H9 (cell line): Measurements from ENCODE around the gene MSLN. TPM values are rescaled to one million over a fixed set of nuclear protein-coding genes. Genes with fewer than 3 reads are reported as not detected.

Experiments used
- DNase-seq: peaks from one replicate; pipeline ENCODE4 v3.0.0-alpha.2; 2017
- H2AFZ ChIP-seq: one replicate; pipeline ENCODE4 v1.6.1; 2013; ENCODE audit warnings: mild to moderate bottlenecking, low read length, control low read depth, moderate library complexity
- H2AK5ac ChIP-seq: 2 replicates; pipeline ENCODE4 v1.6.1; 2013; ENCODE audit warnings: low read length, control low read depth, mixed read lengths; ENCODE audit not compliant: insufficient read length
- H2BK120ac ChIP-seq: one replicate; pipeline ENCODE4 v1.6.1; 2013; ENCODE audit warnings: low read depth, mild to moderate bottlenecking, low read length, control low read depth, inconsistent platforms; ENCODE audit not compliant: poor library complexity, severe bottlenecking
- H2BK12ac ChIP-seq: 2 replicates; pipeline ENCODE4 v1.6.1; 2013; ENCODE audit warnings: low read length, control low read depth, mixed read lengths, low read depth; ENCODE audit not compliant: insufficient read length
- H2BK15ac ChIP-seq: 2 replicates; pipeline ENCODE4 v1.6.1; 2013; ENCODE audit warnings: low read depth, low read length, control low read depth
- H2BK20ac ChIP-seq: one replicate; pipeline ENCODE4 v1.6.1; 2013; ENCODE audit warnings: low read depth, mild to moderate bottlenecking, low read length, control low read depth, inconsistent platforms; ENCODE audit not compliant: poor library complexity, severe bottlenecking
- H2BK5ac ChIP-seq: 2 replicates; pipeline ENCODE4 v1.6.1; 2013; ENCODE audit warnings: low read length, control low read depth, mixed read lengths; ENCODE audit not compliant: insufficient read length
- H3K14ac ChIP-seq: 2 replicates; pipeline ENCODE4 v1.6.1; 2013; ENCODE audit warnings: low read length, control low read depth; ENCODE audit not compliant: insufficient read depth
- H3K18ac ChIP-seq: 2 replicates; pipeline ENCODE4 v1.6.1; 2013; ENCODE audit warnings: low read depth, mild to moderate bottlenecking, mixed read lengths, low read length, control low read depth; ENCODE audit not compliant: insufficient read length
- H3K23ac ChIP-seq: 2 replicates; pipeline ENCODE4 v1.6.1; 2013; ENCODE audit warnings: low read length, control low read depth, mixed read lengths, low read depth; ENCODE audit not compliant: insufficient read length
- H3K23me2 ChIP-seq: 2 replicates; pipeline ENCODE4 v1.6.1; 2013; ENCODE audit warnings: low read depth, mild to moderate bottlenecking, mixed read lengths, low read length, control low read depth; ENCODE audit not compliant: insufficient read length, poor library complexity, severe bottlenecking
- H3K27ac ChIP-seq: 2 replicates; pipeline ENCODE4 v1.5.1; 2013; ENCODE audit warnings: low read length, control low read depth, mixed read lengths, low read depth; ENCODE audit not compliant: insufficient read length
- H3K27me3 ChIP-seq: 2 replicates; pipeline ENCODE4 v1.6.1; 2013; ENCODE audit warnings: low read length, control low read depth, inconsistent platforms; ENCODE audit not compliant: insufficient read depth
- H3K4ac ChIP-seq: 2 replicates; pipeline ENCODE4 v1.6.1; 2013; ENCODE audit warnings: low read depth, mild to moderate bottlenecking, control low read depth, inconsistent platforms, low read length, moderate library complexity
- H3K4me1 ChIP-seq: 2 replicates; pipeline ENCODE4 v1.6.1; 2013; ENCODE audit warnings: low read length, control low read depth, inconsistent platforms; ENCODE audit not compliant: insufficient read depth
- H3K4me2 ChIP-seq: 2 replicates; pipeline ENCODE4 v1.6.1; 2013; ENCODE audit warnings: low read length, control low read depth, mixed read lengths; ENCODE audit not compliant: insufficient read length, insufficient read depth
- H3K56ac ChIP-seq: 2 replicates; pipeline ENCODE4 v1.6.1; 2013; ENCODE audit warnings: low read depth, mild to moderate bottlenecking, mixed read lengths, low read length, control low read depth; ENCODE audit not compliant: insufficient read length
- H3K79me1 ChIP-seq: 2 replicates; pipeline ENCODE4 v1.6.1; 2013; ENCODE audit warnings: low read depth, mild to moderate bottlenecking, moderate library complexity, low read length, control low read depth, inconsistent platforms; ENCODE audit not compliant: insufficient read depth, poor library complexity, severe bottlenecking
- H3K79me2 ChIP-seq: 2 replicates; pipeline ENCODE4 v1.6.1; 2013; ENCODE audit warnings: low read length, control low read depth, inconsistent platforms; ENCODE audit not compliant: insufficient read depth
- H3K9ac ChIP-seq: 2 replicates; pipeline ENCODE4 v1.6.1; 2013; ENCODE audit warnings: low read length, control low read depth, mixed read lengths; ENCODE audit not compliant: insufficient read length; ENCODE audit errors: extremely low read depth
- H3K9me3 ChIP-seq: one replicate; pipeline ENCODE4 v1.6.1; 2013; ENCODE audit warnings: low read depth, low read length, inconsistent platforms; ENCODE audit not compliant: control insufficient read depth
- H3T11ph ChIP-seq: one replicate; pipeline ENCODE4 v1.6.1; 2013; ENCODE audit warnings: mild to moderate bottlenecking, low read length, control low read depth, inconsistent platforms
- H4K20me1 ChIP-seq: one replicate; pipeline ENCODE4 v1.6.1; 2013; ENCODE audit not compliant: control insufficient read depth, insufficient read length, insufficient read depth
- H4K5ac ChIP-seq: 2 replicates; pipeline ENCODE4 v1.6.1; 2013; ENCODE audit warnings: low read depth, mild to moderate bottlenecking, mixed read lengths, low read length, control low read depth; ENCODE audit not compliant: insufficient read length
- H4K8ac ChIP-seq: replicated peaks from 2 replicates; pipeline ENCODE4 v1.6.1; 2013; ENCODE audit warnings: low read length, control low read depth, mixed read lengths, low read depth; ENCODE audit not compliant: insufficient read length
- H4K91ac ChIP-seq: 2 replicates; pipeline ENCODE4 v1.6.1; 2013; ENCODE audit warnings: low read depth, mild to moderate bottlenecking, moderate library complexity, mixed read lengths, low read length, control low read depth; ENCODE audit not compliant: insufficient read length
- H3K27ac Mint-ChIP-seq, 3 experiments: 2 replicates in 2 of 3; 3 replicates in 1 of 3; pipeline ENCODE4 v1.8.0; 2020 to 2021; ENCODE audit warnings: mixed read lengths in 3 of 3, mild to moderate bottlenecking in 1 of 3, moderate library complexity in 1 of 3
- H3K27me3 Mint-ChIP-seq: 2 replicates; pipeline ENCODE4 v1.8.0; 2021; ENCODE audit warnings: low read depth, mild to moderate bottlenecking, moderate library complexity, mixed read lengths
- H3K36me3 Mint-ChIP-seq, 3 experiments: 2 replicates in 2 of 3; 3 replicates in 1 of 3; pipeline ENCODE4 v1.8.0; 2020 to 2021; ENCODE audit warnings: low read depth in 3 of 3, mixed read lengths in 3 of 3; ENCODE audit not compliant: insufficient read depth in 1 of 3
- H3K4me1 Mint-ChIP-seq, 2 experiments: 2 replicates each; pipeline ENCODE4 v1.8.0; 2020; ENCODE audit warnings: mixed read lengths in 2 of 2
- H3K4me3 Mint-ChIP-seq, 2 experiments: 2 replicates in 1 of 2; 3 replicates in 1 of 2; pipeline ENCODE4 v1.8.0; 2020 to 2021; ENCODE audit warnings: mild to moderate bottlenecking in 2 of 2, mixed read lengths in 2 of 2, moderate library complexity in 1 of 2
- H3K9me3 Mint-ChIP-seq, 2 experiments: 2 replicates in 1 of 2; 3 replicates in 1 of 2; pipeline ENCODE4 v1.8.0; 2020; ENCODE audit warnings: mild to moderate bottlenecking in 2 of 2, mixed read lengths in 2 of 2, moderate library complexity in 1 of 2
- WGBS: extraction: QIAGEN DNeasy Blood & Tissue Kit; methylation state at CpG from one replicate; pipeline ENCODE4 v1.1.7; 2013; ENCODE audit warnings: missing lambda C conversion rate, low lambda C conversion rate, mixed read lengths; ENCODE audit not compliant: insufficient read length; ENCODE audit errors: extremely low coverage; 5-methylcytosine and 5-hydroxymethylcytosine counted together
- total RNA-seq: library from RNA; stranded (reverse); gene quantifications from 2 replicates; pipeline ENCODE4 v1.2.1, GENCODE V29; 2021
- TF ChIP-seq, protein P1 (sequence below): fragments of 200-600 bp; sonication (generic); conservative IDR thresholded peaks from 3 replicates; pipeline ENCODE4 v1.8.0; 2021; ENCODE audit warnings: antibody characterized with exemption, mild to moderate bottlenecking

MSLN gene
- total RNA-seq, 1 experiment from 2014 or later: 0.22 TPM

DNA sequence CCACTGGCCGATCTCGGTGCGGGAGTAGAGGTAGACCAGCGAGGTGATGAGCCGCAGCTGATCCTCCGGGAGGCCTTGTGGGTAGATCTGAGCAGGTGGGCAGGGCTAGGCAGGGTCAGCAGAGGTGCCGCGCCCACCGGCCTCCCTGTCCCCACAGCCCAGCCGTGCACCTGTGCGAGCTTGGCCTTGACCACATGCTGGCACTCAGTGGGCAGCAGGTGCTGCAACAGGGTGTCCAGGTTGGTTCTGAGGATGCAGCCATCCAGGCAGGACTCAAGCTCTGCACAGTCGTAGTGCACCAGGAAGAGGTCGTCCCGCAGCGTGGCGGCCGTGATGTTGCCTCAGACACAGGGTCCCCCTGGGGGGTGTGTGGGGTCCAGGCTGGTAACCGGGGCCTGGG is 12.4 kb downstream of the MSLN start:
- Mint-ChIP-seq H3K4me3 (no peak overlapping the region), H3K4me1 (peaks cover 0 to 2% of the 10 kb centered on the region in 2 experiments; a peak in 1 of 4 replicates), H3K27ac (no peak overlapping the region), H3K9me3 (no peaks in the 10 kb centered on the region; a peak in 1 of 5 replicates), H3K36me3 (no peaks in the 10 kb centered on the region), H3K27me3 (peaks cover 18% of the 10 kb centered on the region)
- TF ChIP-seq, protein P1, sequence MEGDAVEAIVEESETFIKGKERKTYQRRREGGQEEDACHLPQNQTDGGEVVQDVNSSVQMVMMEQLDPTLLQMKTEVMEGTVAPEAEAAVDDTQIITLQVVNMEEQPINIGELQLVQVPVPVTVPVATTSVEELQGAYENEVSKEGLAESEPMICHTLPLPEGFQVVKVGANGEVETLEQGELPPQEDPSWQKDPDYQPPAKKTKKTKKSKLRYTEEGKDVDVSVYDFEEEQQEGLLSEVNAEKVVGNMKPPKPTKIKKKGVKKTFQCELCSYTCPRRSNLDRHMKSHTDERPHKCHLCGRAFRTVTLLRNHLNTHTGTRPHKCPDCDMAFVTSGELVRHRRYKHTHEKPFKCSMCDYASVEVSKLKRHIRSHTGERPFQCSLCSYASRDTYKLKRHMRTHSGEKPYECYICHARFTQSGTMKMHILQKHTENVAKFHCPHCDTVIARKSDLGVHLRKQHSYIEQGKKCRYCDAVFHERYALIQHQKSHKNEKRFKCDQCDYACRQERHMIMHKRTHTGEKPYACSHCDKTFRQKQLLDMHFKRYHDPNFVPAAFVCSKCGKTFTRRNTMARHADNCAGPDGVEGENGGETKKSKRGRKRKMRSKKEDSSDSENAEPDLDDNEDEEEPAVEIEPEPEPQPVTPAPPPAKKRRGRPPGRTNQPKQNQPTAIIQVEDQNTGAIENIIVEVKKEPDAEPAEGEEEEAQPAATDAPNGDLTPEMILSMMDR: no peak
- no peak overlapping the region for H4K5ac ChIP-seq
- H3K18ac ChIP-seq: no peak overlapping the region
- H2BK15ac ChIP-seq: no peak overlapping the region
- H3K14ac ChIP-seq: no peak overlapping the region
- no peak overlapping the region for H3K4me2 ChIP-seq
- no peaks in the 10 kb centered on the region for H3K79me1 ChIP-seq
- H3K56ac ChIP-seq: no peak overlapping the region
- no peak overlapping the region for H2BK5ac ChIP-seq
- H3K9ac ChIP-seq: no peak overlapping the region
- H3T11ph ChIP-seq: no peak overlapping the region
- H3K9me3 ChIP-seq: no peaks in the 10 kb centered on the region
- H2AK5ac ChIP-seq: no peak overlapping the region
- no peak overlapping the region for H3K23ac ChIP-seq
- H2BK120ac ChIP-seq: no peak overlapping the region
- WGBS: no CpG with 5 or more reads among the region's 18 CpGs
- H3K23me2 ChIP-seq: no peaks in the 10 kb centered on the region
- no peaks in the 10 kb centered on the region for H3K79me2 ChIP-seq
- H2BK12ac ChIP-seq: no peak overlapping the region
- H4K91ac ChIP-seq: no peak overlapping the region
- no peak overlapping the region for H3K4ac ChIP-seq
- H3K27me3 ChIP-seq: no peaks in the 10 kb centered on the region
- no peak for DNase-seq
- H4K20me1 ChIP-seq: no peaks in the 10 kb centered on the region
- H2BK20ac ChIP-seq: no peak overlapping the region
- H3K27ac ChIP-seq: no peak overlapping the region
- no peaks in the 10 kb centered on the region for H3K4me1 ChIP-seq
- H2AFZ ChIP-seq: no peak overlapping the region
- no peak overlapping the region for H4K8ac ChIP-seq
